Mesodermal cell (in vitro differentiated cells): ENCODE results near the gene DUSP11. TPM values are rescaled to one million over a fixed set of nuclear protein-coding genes. Genes with fewer than 3 reads are reported as not detected.

ENCODE experiments used
- H3K27ac ChIP-seq: 2 replicates; pipeline ENCODE4 v1.7.0; 2013; ENCODE audit warnings: mild to moderate bottlenecking, low read depth, low read length, moderate library complexity; ENCODE audit not compliant: severe bottlenecking
- H3K36me3 ChIP-seq: 2 replicates; pipeline ENCODE4 v1.7.1; 2013; ENCODE audit warnings: mild to moderate bottlenecking, low read length, moderate library complexity; ENCODE audit not compliant: control insufficient read depth, insufficient read depth
- H3K4me1 ChIP-seq: one replicate; pipeline ENCODE4 v1.7.1; 2013; ENCODE audit warnings: mild to moderate bottlenecking, low read length; ENCODE audit not compliant: insufficient read depth, control insufficient read depth, poor library complexity, severe bottlenecking
- H3K4me3 ChIP-seq: 2 replicates; pipeline ENCODE4 v1.7.0; 2013; ENCODE audit warnings: low read length, control low read depth, mild to moderate bottlenecking; ENCODE audit not compliant: insufficient read depth, poor library complexity, severe bottlenecking; ENCODE audit errors: extremely low read depth
- H3K9me3 ChIP-seq: 2 replicates; pipeline ENCODE4 v1.7.1; 2013; ENCODE audit warnings: mild to moderate bottlenecking, low read length, moderate library complexity; ENCODE audit not compliant: control insufficient read depth
- WGBS, 2 experiments: methylation state at CpG; one replicate each; pipeline ENCODE4 v1.1.5; 2013; ENCODE audit warnings: missing lambda C conversion rate in 2 of 2; ENCODE audit not compliant: insufficient coverage in 2 of 2; 5-methylcytosine and 5-hydroxymethylcytosine counted together
- polyA plus RNA-seq, 2 experiments: library from polyadenylated mRNA; stranded (reverse); fragments of 50-300 nt; gene quantifications; one replicate each; pipeline ENCODE4 v1.2.3, GENCODE V29; 2013

The DUSP11 gene
- polyA plus RNA-seq (2013, experiment 1 of 2) = 30.1 TPM
- polyA plus RNA-seq (2013, experiment 2 of 2) = 30.8 TPM

- WGBS, 2 experiments = 0% methylated on average over 36 to 37 of the region's 40 CpGs
- Histone ChIP-seq H3K4me3 (peak within 1 kb of the TSS; percentile 96), H3K36me3 (peaks cover 19% of the 10 kb centered on the region), H3K27ac (peak within 1 kb of the TSS; percentile 77), H3K4me1 (peaks cover 3% of the 10 kb centered on the region), H3K9me3 (no peaks in the 10 kb centered on the region)
These were observed at the start of gene DUSP11 for GRCh38 chr2:73779467-73780236. Gene DUSP11, minus strand, starts transcription at chr2:73780103. Its CDS starts 129 bp downstream, at chr2:73779974.

- Histone ChIP-seq H3K36me3 (peaks cover 31% of the 10 kb centered on the region), H3K9me3 (no peaks in the 10 kb centered on the region), H3K4me1 (no peaks in the 10 kb centered on the region), H3K4me3 (peak within 1 kb of the TSS; percentile 79), H3K27ac (peak within 1 kb of the TSS; percentile 93)
- WGBS, 2 experiments = 0 to 1% methylated on average over 28 to 33 of the region's 48 CpGs
These were observed 49.1 kb upstream of the DUSP11 start, which contains the start of gene STAMBP for GRCh38 chr2:73828818-73829570. Gene STAMBP, plus strand, starts transcription at chr2:73828961. Its CDS starts 1,896 bp downstream, at chr2:73830857.

DNA sequence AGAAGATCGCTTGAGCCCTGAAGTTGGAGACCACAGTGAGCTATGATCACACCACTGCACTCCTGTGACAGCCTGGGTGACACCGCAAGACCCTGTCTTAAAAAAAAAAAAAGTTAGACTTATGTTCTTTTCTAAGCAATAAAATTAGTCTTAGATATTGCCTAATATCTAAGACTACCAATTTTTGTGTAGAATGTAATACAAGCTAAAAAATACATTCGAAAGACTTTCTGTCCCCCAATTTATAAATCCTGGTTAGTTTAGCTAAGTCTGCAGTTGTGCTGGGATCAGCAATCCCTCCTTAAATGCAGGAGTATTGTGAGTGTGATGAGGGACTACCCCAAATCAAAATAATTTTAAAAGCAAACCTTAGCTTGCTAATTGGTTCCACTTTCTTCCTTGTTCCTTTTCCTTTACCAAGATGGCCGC lies 48.5 kb upstream of the DUSP11 start:
- Histone ChIP-seq H3K4me1 (no peaks in the 10 kb centered on the region), H3K36me3 (peaks cover 27% of the 10 kb centered on the region), H3K27ac (no peak overlapping the region), H3K4me3 (peak overlapping the region; percentile 79), H3K9me3 (no peaks in the 10 kb centered on the region)
- whole genome bisulfite sequencing, 2 experiments = 0 to 100% methylated on average over 1 of the region's 4 CpGs

DNA sequence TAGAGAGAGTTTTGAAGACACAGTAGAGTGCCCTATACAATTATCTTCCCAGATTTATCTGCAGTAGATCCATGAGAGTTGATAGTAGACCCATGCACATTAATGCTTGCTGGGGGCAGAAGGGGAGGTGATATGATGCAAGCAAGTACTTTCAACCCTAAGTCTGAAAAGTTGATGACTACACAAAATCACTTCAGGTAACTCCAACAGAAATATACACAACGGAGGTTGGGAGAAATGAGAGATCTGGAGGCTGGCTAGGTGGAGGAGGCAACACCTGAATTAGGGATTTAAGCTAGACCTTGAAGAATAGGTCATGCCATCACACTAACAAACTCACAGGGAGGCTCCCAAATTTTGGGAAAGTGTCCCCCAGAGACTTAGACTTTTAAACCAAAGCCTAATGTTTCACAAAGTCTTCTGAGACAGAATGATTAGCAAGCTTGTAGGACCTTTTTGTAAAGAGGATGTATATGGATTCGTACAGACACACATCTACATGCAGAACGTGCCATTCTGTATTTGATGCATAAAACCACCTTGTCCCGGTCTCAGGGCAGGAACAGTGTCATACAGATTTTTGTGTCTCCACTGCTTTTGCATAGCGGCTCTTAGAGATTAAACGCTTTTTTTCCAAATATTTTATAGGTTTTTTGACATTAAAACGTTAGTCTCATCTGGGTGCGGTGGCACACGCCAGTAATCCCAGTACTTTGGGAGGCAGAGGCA lies 47.9 kb upstream of the DUSP11 start:
- WGBS, 2 experiments = 87 to 88% methylated on average over 7 to 8 of the region's 9 CpGs
- H3K9me3 ChIP-seq = no peaks in the 10 kb centered on the region
- H3K4me3 ChIP-seq = peak overlapping the region; percentile 79
- H3K27ac ChIP-seq = no peak overlapping the region
- H3K4me1 ChIP-seq = no peaks in the 10 kb centered on the region
- peaks cover 21% of the 10 kb centered on the region for H3K36me3 ChIP-seq

- H3K4me3 ChIP-seq = no peak overlapping the region
- no peaks in the 10 kb centered on the region for H3K9me3 ChIP-seq
- H3K36me3 ChIP-seq = peaks cover 13% of the 10 kb centered on the region
- H3K27ac ChIP-seq = no peak overlapping the region
- no peaks in the 10 kb centered on the region for H3K4me1 ChIP-seq
- no CpG with 5 or more reads among the region's 2 CpGs for WGBS, 2 experiments
These were observed 47.1 kb upstream of the DUSP11 start for GRCh38 chr2:73827018-73827417.

DNA sequence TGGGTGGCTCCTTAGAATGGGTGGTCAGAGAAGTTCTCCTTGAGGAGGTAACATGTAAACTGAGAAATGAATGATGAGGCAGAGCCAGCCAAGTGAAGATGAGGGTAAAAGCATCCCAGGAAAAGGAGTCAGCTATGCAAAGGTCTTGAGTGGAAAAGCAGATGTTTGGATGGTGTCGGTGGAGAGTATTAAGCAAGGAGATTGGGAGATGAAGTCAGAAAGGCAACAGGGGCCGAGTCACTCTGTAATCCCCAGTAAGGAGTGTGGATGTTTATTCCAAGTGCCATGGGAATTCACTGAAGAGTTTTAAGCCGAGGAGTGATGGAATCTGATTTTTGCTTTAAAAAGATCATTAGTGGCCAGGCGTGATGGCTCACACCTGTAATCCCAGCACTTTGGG lies 45.5 kb upstream of the DUSP11 start:
- H3K4me3 ChIP-seq = no peak overlapping the region
- 81 to 84% methylated on average over 4 of the region's 4 CpGs for WGBS, 2 experiments
- no peaks in the 10 kb centered on the region for H3K4me1 ChIP-seq
- no peaks in the 10 kb centered on the region for H3K36me3 ChIP-seq
- no peaks in the 10 kb centered on the region for H3K9me3 ChIP-seq
- no peak overlapping the region for H3K27ac ChIP-seq

DNA sequence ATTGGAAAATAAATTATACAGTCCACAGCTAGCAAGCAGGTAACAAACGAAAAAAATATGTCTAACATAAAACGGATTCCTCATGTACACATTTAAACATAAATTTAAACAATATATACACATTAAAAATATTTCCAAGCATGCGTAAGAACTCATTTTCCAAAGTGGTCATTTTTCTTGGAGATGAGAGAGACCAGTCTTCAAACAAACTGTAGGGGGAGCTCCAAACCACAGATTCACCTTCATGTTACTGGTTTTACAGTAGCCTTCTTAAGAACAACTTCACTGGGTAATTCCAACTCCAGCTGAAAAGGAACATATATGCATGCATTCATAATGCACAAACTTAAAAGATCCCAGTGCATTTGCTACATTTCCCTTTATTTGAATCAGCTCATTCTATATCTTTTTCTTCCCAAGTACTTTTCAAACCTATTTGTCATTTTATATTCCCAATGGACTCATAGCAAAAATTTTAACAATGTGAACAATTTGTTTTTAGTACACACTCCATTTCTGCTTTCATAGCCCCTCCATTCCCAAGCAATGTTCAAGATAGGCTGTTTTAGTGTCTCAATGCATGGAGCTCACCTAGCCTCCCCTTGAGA lies 44.1 kb upstream of the DUSP11 start:
- Histone ChIP-seq H3K27ac (no peak overlapping the region), H3K9me3 (no peaks in the 10 kb centered on the region), H3K4me1 (no peaks in the 10 kb centered on the region), H3K36me3 (no peaks in the 10 kb centered on the region), H3K4me3 (no peak overlapping the region)
- WGBS, 2 experiments = 30% methylated on average over 3 of the region's 3 CpGs; no CpG with 5 or more reads in 1 of the 2 experiments

DNA sequence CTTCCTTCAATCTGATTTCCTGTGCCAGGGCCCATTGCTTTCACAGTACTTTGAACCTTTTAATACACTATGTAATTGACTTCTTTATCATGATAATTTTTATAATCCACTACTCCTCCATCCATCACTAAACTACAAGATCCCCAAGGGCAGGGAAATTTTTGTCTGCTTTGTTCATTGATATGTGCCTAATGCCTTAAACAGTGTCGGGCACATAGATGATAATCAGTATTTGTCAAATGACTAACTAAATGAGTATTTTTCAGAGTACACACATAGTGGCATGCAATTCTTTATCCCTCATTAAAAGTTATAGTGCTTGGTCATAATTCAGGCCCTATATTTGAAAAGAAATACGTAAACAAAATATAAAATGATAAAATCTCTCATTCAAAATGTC lies 43.5 kb upstream of the DUSP11 start:
- H3K27ac ChIP-seq = no peak overlapping the region
- no peaks in the 10 kb centered on the region for H3K36me3 ChIP-seq
- H3K4me1 ChIP-seq = no peaks in the 10 kb centered on the region
- no peak overlapping the region for H3K4me3 ChIP-seq
- no peaks in the 10 kb centered on the region for H3K9me3 ChIP-seq
- WGBS, 2 experiments = no CpG with 5 or more reads among the region's 2 CpGs

DNA sequence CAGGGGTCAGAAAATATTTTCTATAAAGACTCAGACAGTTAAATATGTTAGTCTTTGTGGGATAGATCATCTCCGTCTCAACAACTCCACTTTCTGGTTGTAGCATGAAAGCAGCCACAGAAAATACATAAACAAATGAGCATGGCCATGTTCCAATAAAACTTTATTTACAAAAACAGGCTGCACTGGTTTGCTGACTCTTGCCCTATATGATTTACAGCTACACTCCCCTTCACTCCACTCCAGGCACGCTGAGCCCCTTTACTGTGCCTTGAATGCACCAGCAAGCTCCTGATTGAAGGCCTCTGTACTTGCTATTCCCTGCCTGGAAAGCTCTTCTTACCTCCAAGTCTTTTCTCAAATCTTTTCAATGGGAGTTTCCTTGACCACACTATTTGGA lies 43.1 kb upstream of the DUSP11 start:
- Histone ChIP-seq H3K27ac (no peak overlapping the region), H3K4me3 (no peak overlapping the region), H3K4me1 (no peaks in the 10 kb centered on the region), H3K36me3 (no peaks in the 10 kb centered on the region), H3K9me3 (no peaks in the 10 kb centered on the region)
- WGBS, 2 experiments = 85 to 90% methylated on average over 1 to 2 of the region's 2 CpGs

DNA sequence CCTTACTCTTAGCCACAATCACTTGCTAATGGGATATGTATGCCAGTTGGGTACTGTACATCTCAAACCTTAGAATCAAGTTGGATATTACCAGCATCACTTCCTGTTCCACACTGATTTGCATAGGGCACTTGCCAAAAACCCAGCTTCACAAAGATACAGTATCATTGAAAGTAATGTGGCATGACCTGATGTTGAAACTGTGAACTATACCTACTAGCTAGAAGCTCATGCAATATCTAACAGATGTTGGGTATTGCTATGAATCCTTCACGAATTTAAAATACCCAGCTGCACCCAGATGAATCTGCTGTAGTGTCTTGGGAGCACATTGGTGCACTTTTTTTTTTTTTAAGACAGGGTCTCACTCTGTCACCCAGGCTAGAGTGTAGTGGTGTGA lies 42.4 kb upstream of the DUSP11 start:
- no peak overlapping the region for H3K4me3 ChIP-seq
- no peaks in the 10 kb centered on the region for H3K9me3 ChIP-seq
- no peaks in the 10 kb centered on the region for H3K4me1 ChIP-seq
- no peaks in the 10 kb centered on the region for H3K36me3 ChIP-seq
- 83% methylated on average over 1 of the region's 1 CpG; no CpG with 5 or more reads in 1 of the 2 experiments for WGBS, 2 experiments
- no peak overlapping the region for H3K27ac ChIP-seq
